Ovary (tissue), 9 donors: ENCODE measurements around the gene UMAD1. TPM values are rescaled to one million over a fixed set of nuclear protein-coding genes. Genes with fewer than 3 reads are reported as not detected.

Experiments used
- DNase-seq, 5 donors: peaks; one replicate each; pipeline ENCODE4 v3.0.0-alpha.2; 2019 to 2020
- H3K27ac ChIP-seq, 2 donors: fragments of 200-600 bp; one replicate each; pipeline versions ENCODE4 v1.5.1 to v1.8.0; 2019 to 2022
- H3K27me3 ChIP-seq: fragments of 200-600 bp; one replicate; pipeline ENCODE4 v1.8.0; 2022
- H3K36me3 ChIP-seq: fragments of 200-600 bp; sonication (generic); one replicate; pipeline ENCODE4 v1.5.1; 2019
- H3K4me1 ChIP-seq: one replicate; pipeline ENCODE4 v1.8.1; 2013; ENCODE audit warnings: mild to moderate bottlenecking, moderate library complexity; ENCODE audit not compliant: insufficient read depth
- H3K4me3 ChIP-seq: fragments of 200-600 bp; sonication (generic); one replicate; pipeline ENCODE4 v1.5.1; 2017
- H3K9me3 ChIP-seq, 2 donors: fragments of 200-600 bp in 1 of 2; sonication (generic) in 1 of 2; one replicate each; pipeline versions ENCODE4 v1.5.1 to v1.8.1; 2013 to 2019; ENCODE audit warnings: mild to moderate bottlenecking in 1 of 2, moderate library complexity in 1 of 2
- EP300 ChIP-seq: sonication (generic); formaldehyde crosslinking; IDR thresholded peaks from one replicate; pipeline ENCODE4 v1.6.1; 2017; ENCODE audit warnings: antibody characterized with exemption
- POLR2A ChIP-seq: fragments of 450-650 bp; IDR thresholded peaks from one replicate; pipeline ENCODE4 v1.6.1; 2017; ENCODE audit warnings: antibody characterized with exemption, mild to moderate bottlenecking, moderate library complexity
- WGBS, 3 donors: extraction: QIAGEN DNeasy Blood & Tissue Kit in 1 of 3; methylation state at CpG; one replicate each; pipeline versions ENCODE4 v1.1.5 to v1.1.7; 2013 to 2017; 5-methylcytosine and 5-hydroxymethylcytosine counted together
- intact Hi-C, 4 donors: fragments of 100-400 bp; cut with DNase I; formaldehyde crosslinking; loops; one replicate each; pipeline versions ENCODE4 v1.11.0 to v1.15.1; 2022 to 2023
- polyA plus RNA-seq, 2 donors: library from polyadenylated mRNA; stranded (reverse); fragments of 200-250 nt in 1 of 2; fragments of 350-450 nt in 1 of 2; fragmentation: Illumina TruSeq in 1 of 2; extraction: RNeasy Lipid Tissue Mini Kit (QIAGEN cat#74804) in 1 of 2; gene quantifications; one replicate each; pipeline ENCODE4 v1.2.3, GENCODE V29; 2013 to 2014
- total RNA-seq, 7 donors: library from RNA; depleted of rRNA in 2 of 7; stranded (reverse); fragments of >200 nt in 2 of 7; fragmentation: NEBNext Ultra II Directional in 3 of 7; extraction: Animal tissue kit (Norgen Biotek cat#: 25700) in 3 of 7; gene quantifications; one replicate each; pipeline versions ENCODE4 v1.1.0 to v1.2.4, GENCODE V29; 2016 to 2023
- TF ChIP-seq, protein P1 (sequence below), 3 donors: fragments of 450-650 bp in 2 of 3; fragments of 200-600 bp in 1 of 3; IDR thresholded peaks; one replicate each; pipeline versions ENCODE4 v1.5.1 to v1.8.0; 2016 to 2022; ENCODE audit warnings: antibody characterized with exemption in 3 of 3, mild to moderate bottlenecking in 1 of 3
- donor health status: DM: no; HTN: no; CAD: no; lungs with moderate emphysema.
- donor health status: DM: no; HTN: no; CAD: no.
- donor health status: Bipolar disorder and iron deficiency.
- donor health status: DM: yes; HTN: yes; CAD: no.
- donor health status: DM: no; HTN: no; CAD: no.
- donor health status: DM: yes; HTN: yes; CAD: no.

UMAD1 gene
- total and polyA plus RNA-seq, 9 donors: 10.4 to 19.1 (median 16.2) TPM

DNA sequence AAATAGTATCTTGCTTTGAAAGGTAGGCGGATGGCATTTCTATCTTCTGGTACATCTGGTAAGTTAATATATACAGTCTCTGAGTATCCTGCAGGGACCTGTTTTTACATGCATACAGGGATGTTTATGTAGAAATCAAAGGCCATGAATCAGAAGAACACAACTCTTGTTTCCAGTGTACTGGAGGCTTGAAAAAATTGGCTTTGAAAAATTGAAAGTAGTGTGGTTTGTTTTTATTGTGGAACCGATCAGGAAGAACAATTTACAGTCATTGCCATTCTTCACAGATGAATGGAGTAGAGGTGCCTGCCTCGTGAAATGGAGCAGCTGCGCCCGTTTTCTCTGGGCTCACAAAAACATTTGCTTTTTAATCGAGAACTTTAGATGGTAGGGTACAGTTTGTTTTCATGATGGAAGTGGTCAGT, 131.9 kb downstream of the UMAD1 start:
- DNase-seq: no peak
- TF ChIP-seq, protein P1, sequence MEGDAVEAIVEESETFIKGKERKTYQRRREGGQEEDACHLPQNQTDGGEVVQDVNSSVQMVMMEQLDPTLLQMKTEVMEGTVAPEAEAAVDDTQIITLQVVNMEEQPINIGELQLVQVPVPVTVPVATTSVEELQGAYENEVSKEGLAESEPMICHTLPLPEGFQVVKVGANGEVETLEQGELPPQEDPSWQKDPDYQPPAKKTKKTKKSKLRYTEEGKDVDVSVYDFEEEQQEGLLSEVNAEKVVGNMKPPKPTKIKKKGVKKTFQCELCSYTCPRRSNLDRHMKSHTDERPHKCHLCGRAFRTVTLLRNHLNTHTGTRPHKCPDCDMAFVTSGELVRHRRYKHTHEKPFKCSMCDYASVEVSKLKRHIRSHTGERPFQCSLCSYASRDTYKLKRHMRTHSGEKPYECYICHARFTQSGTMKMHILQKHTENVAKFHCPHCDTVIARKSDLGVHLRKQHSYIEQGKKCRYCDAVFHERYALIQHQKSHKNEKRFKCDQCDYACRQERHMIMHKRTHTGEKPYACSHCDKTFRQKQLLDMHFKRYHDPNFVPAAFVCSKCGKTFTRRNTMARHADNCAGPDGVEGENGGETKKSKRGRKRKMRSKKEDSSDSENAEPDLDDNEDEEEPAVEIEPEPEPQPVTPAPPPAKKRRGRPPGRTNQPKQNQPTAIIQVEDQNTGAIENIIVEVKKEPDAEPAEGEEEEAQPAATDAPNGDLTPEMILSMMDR (IDR thresholded peaks at IDR 0.05): no peak
- no peak for TF ChIP-seq POLR2A
- no peak for TF ChIP-seq EP300
- Histone ChIP-seq H3K4me3 (no peak overlapping the region), H3K27ac (no peak overlapping the region), H3K27me3 (no peaks in the 10 kb centered on the region), H3K36me3 (no peaks in the 10 kb centered on the region), H3K4me1 (peaks cover 3% of the 10 kb centered on the region), H3K9me3 (no peaks in the 10 kb centered on the region)
- WGBS, 3 donors: 64 to 78% (median 67%) methylated on average over 6 of the region's 6 CpGs
- intact Hi-C loops: no loop called here

GRCh38 chr7:7773334-7774309, 133.1 kb downstream of the UMAD1 start:
- H3K27ac ChIP-seq: no peak overlapping the region
- intact Hi-C loops: no loop called here

DNA sequence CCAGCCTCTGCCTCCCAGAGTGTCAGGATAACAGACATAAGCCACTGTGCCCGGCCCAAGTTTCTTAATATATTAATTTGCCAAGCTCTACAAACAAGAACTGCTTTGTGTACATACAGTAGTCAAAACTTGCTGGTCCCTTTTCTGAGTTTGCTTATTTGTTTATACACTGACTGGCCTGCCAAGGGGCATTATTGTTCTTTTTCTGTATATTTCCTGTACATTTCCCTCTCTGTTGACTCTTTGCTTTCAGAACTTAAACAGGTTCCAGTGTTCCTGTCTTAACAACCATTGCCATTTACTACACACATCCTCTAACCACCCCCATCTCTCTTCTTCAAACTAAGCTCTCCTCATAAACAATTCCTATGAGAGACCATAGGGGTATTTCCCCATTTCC, 139.3 kb downstream of the UMAD1 start:
- no peaks in the 10 kb centered on the region for H3K9me3 ChIP-seq
- H3K27me3 ChIP-seq: peaks cover 3% of the 10 kb centered on the region
- no peaks in the 10 kb centered on the region for H3K36me3 ChIP-seq
- no peaks in the 10 kb centered on the region for H3K4me1 ChIP-seq
- no peak overlapping the region for H3K4me3 ChIP-seq
- TF ChIP-seq EP300: no peak
- TF ChIP-seq POLR2A: no peak
- TF ChIP-seq, protein P1 (IDR thresholded peaks at IDR 0.05): no peak
- no peak for DNase-seq
- no peak overlapping the region for H3K27ac ChIP-seq
- intact Hi-C loops: no loop called here
- WGBS, 3 donors: 91 to 97% (median 93%) methylated on average over 1 of the region's 1 CpG

More at GRCh38 chr7:7773334-7774309, 133.1 kb downstream of the UMAD1 start:
- DNase-seq: no peak
- H3K9me3 ChIP-seq: no peaks in the 10 kb centered on the region
- peaks cover 1% of the 10 kb centered on the region for H3K4me1 ChIP-seq
- no peaks in the 10 kb centered on the region for H3K27me3 ChIP-seq
- H3K36me3 ChIP-seq: no peaks in the 10 kb centered on the region
- no peak overlapping the region for H3K4me3 ChIP-seq
- TF ChIP-seq EP300: no peak
- 89 to 96% (median 92%) methylated on average over 3 of the region's 3 CpGs for WGBS, 3 donors

- WGBS, 3 donors: 92 to 100% (median 96%) methylated on average over 1 of the region's 1 CpG
- intact Hi-C loops: no loop called here
These were observed 142.4 kb downstream of the UMAD1 start for GRCh38 chr7:7783001-7783400.

More at GRCh38 chr7:7783001-7783400, 142.4 kb downstream of the UMAD1 start:
- Histone ChIP-seq H3K36me3 (no peaks in the 10 kb centered on the region), H3K4me1 (no peaks in the 10 kb centered on the region), H3K4me3 (no peak overlapping the region), H3K9me3 (no peaks in the 10 kb centered on the region), H3K27me3 (peaks cover 3% of the 10 kb centered on the region), H3K27ac (no peak overlapping the region)
- no peak for TF ChIP-seq POLR2A
- TF ChIP-seq, protein P1 (IDR thresholded peaks at IDR 0.05): no peak
- no peak for TF ChIP-seq EP300
- no peak for DNase-seq
